Mesodermal cell (in vitro differentiated cells): ENCODE data around the gene SMURF2.

Experiments
- H3K27ac ChIP-seq: 2 replicates; pipeline ENCODE4 v1.7.0; 2013; ENCODE audit warnings: mild to moderate bottlenecking, low read depth, low read length, moderate library complexity; ENCODE audit not compliant: severe bottlenecking
- H3K36me3 ChIP-seq: 2 replicates; pipeline ENCODE4 v1.7.1; 2013; ENCODE audit warnings: mild to moderate bottlenecking, low read length, moderate library complexity; ENCODE audit not compliant: control insufficient read depth, insufficient read depth
- H3K4me1 ChIP-seq: one replicate; pipeline ENCODE4 v1.7.1; 2013; ENCODE audit warnings: mild to moderate bottlenecking, low read length; ENCODE audit not compliant: insufficient read depth, control insufficient read depth, poor library complexity, severe bottlenecking
- H3K4me3 ChIP-seq: 2 replicates; pipeline ENCODE4 v1.7.0; 2013; ENCODE audit warnings: low read length, control low read depth, mild to moderate bottlenecking; ENCODE audit not compliant: insufficient read depth, poor library complexity, severe bottlenecking; ENCODE audit errors: extremely low read depth
- H3K9me3 ChIP-seq: 2 replicates; pipeline ENCODE4 v1.7.1; 2013; ENCODE audit warnings: mild to moderate bottlenecking, low read length, moderate library complexity; ENCODE audit not compliant: control insufficient read depth
- WGBS, 2 experiments: methylation state at CpG; one replicate each; pipeline ENCODE4 v1.1.5; 2013; ENCODE audit warnings: missing lambda C conversion rate in 2 of 2; ENCODE audit not compliant: insufficient coverage in 2 of 2; 5-methylcytosine and 5-hydroxymethylcytosine counted together

The SMURF2 gene

GRCh38 chr17:64503821-64504768 lies 158.0 kb downstream of the SMURF2 start:
- Histone ChIP-seq H3K27ac (peak overlapping the region; percentile 98), H3K9me3 (no peaks in the 10 kb centered on the region), H3K36me3 (peaks cover 64% of the 10 kb centered on the region), H3K4me3 (peak overlapping the region; percentile 98), H3K4me1 (peaks cover 36% of the 10 kb centered on the region)
- 73 to 83% methylated on average over 6 of the region's 7 CpGs for WGBS, 2 experiments

GRCh38 chr17:64503341-64503740 lies 158.8 kb downstream of the SMURF2 start:
- Histone ChIP-seq H3K27ac (peak overlapping the region; percentile 17), H3K4me3 (no peak overlapping the region), H3K9me3 (no peaks in the 10 kb centered on the region), H3K36me3 (peaks cover 64% of the 10 kb centered on the region), H3K4me1 (peaks cover 34% of the 10 kb centered on the region)
- WGBS, 2 experiments: 97 to 100% methylated on average over 4 to 5 of the region's 5 CpGs

- no CpG with 5 or more reads among the region's 2 CpGs for WGBS, 2 experiments
Measured at GRCh38 chr17:64502809-64503208, 159.3 kb downstream of the SMURF2 start.

DNA sequence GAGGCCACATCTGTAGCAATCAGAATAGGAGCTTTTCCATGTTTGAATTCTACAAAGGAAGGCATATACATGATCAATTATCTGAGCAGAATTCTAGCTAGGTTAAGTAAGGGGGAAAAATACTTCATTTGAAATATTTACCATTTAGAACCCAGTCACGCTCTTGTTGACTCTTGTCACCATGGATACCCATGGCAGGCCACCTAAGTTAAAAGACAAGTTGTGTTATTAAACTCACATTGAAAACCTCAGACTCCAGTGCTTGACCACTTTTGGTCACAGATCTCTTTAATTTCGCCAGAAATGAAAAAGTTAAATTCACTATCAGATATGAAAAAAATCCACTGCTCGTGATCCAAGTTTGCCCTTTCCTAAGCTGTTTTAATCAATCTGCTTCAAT lies 160.1 kb downstream of the SMURF2 start:
- Histone ChIP-seq H3K27ac (peak overlapping the region; percentile 79), H3K9me3 (no peaks in the 10 kb centered on the region), H3K4me3 (no peak overlapping the region), H3K4me1 (peaks cover 34% of the 10 kb centered on the region), H3K36me3 (peaks cover 66% of the 10 kb centered on the region)
- WGBS, 2 experiments: 90 to 93% methylated on average over 2 to 3 of the region's 3 CpGs

More at GRCh38 chr17:64502809-64503208, 159.3 kb downstream of the SMURF2 start:
- Histone ChIP-seq H3K36me3 (peaks cover 66% of the 10 kb centered on the region), H3K4me3 (no peak overlapping the region), H3K27ac (peak overlapping the region; percentile 79), H3K4me1 (peaks cover 34% of the 10 kb centered on the region), H3K9me3 (no peaks in the 10 kb centered on the region)

DNA sequence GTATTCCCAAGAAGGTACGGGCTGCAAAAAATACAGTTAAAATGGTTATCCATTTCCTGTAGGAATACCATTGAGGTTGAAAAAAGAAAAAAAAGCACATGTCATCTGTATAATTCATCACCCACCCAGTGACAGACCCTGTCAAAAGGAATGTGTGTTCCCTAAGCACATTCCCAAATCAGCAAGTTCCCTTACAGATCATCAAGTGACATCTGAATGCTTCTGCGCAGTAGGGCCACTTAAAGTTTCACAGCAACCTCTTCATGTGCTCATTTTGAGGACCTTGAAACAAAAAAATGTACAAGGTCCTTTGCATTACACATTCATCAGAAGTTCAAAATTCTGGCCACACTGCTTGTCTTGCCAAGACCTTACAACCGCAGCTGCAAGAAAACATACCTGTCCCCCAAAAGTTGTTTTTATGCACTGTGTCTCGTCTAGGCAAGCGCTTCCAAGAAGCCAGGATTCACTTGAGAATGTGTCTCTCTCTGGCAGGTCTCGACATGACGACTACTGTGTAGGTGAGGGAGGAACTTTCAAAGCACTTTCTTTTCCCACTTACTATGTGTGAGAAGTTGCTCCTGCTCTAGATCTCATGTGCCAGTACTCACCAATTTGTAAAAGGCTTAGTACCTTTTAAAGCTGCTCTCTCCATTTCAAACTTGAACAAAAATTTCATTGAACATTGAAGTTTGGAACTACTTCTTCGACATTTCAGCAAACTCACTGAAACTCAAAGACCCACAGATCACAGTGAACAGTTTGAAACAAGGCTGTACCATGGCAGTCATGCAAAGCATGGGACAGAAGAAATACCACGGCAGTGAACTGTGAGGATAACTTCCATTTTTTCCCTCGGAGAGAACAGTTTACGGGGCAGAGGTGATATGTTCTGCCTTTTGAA lies 161.0 kb downstream of the SMURF2 start:
- Histone ChIP-seq H3K9me3 (no peaks in the 10 kb centered on the region), H3K36me3 (peaks cover 66% of the 10 kb centered on the region), H3K27ac (peak overlapping the region; percentile 79), H3K4me3 (no peak overlapping the region), H3K4me1 (peaks cover 34% of the 10 kb centered on the region)
- 94 to 96% methylated on average over 8 of the region's 11 CpGs for WGBS, 2 experiments

DNA sequence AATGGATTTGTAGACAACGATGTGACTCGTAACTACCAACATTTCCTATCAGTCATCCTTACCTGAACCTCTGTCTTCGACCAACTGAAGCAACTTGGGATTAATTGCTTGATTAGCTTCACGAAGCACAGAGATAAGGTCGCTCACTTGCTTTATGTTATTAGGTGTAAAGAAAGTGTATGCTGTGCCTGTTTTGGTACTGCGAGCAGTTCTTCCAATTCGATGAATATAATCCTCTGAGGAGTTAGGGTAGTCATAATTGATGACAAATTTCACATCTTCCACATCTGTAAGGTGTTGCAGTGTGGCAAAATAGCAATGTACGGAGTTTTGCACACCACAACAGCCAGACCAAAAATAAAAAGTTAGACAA lies 161.6 kb downstream of the SMURF2 start:
- H3K27ac ChIP-seq: peak overlapping the region; percentile 79
- H3K36me3 ChIP-seq: peaks cover 66% of the 10 kb centered on the region

DNA sequence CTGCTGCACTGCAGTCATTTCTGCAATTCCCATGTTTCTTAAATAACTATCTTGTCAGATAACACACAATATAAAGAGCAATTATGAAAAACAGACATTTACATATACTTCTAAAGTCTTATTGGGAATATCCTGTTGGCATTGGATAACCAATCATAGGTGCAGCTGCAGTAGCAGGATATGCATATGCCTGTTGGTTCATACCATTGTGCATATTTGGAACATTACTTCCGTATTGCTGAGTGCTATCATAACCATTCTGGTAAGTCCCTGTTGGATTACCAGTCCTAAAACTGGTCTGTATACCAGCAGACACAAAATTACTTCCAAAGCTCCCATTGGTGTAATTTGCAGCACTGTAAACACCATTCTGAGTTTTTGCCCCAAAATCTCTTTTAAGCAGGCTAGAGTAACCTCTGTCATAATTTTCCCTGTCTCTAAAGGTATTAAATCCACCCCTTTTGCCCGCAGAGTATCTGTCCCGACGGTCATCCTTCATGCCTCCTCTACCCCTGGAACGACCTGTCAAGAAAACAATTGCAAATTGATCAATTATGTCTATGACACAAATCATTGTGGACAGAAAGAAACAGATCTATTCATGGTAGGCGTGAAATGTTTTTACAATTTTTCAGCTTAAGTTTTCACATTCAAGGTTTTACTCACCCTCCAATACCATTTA lies 162.2 kb downstream of the SMURF2 start:
- no peak overlapping the region for H3K4me3 ChIP-seq
- no peaks in the 10 kb centered on the region for H3K9me3 ChIP-seq
- H3K4me1 ChIP-seq: peaks cover 34% of the 10 kb centered on the region
- peaks cover 65% of the 10 kb centered on the region for H3K36me3 ChIP-seq
- 96 to 100% methylated on average over 1 to 4 of the region's 6 CpGs for WGBS, 2 experiments
- H3K27ac ChIP-seq: peak overlapping the region; percentile 79

More for the DNA sequence above, 161.6 kb downstream of the SMURF2 start:
- peaks cover 34% of the 10 kb centered on the region for H3K4me1 ChIP-seq
- H3K9me3 ChIP-seq: no peaks in the 10 kb centered on the region
- WGBS, 2 experiments: 95 to 100% methylated on average over 4 to 6 of the region's 8 CpGs
- H3K4me3 ChIP-seq: no peak overlapping the region

GRCh38 chr17:64498308-64499203 lies 163.6 kb downstream of the SMURF2 start:
- 80 to 92% methylated on average over 1 to 2 of the region's 7 CpGs for WGBS, 2 experiments
- Histone ChIP-seq H3K36me3 (peaks cover 52% of the 10 kb centered on the region), H3K27ac (peak overlapping the region; percentile 91), H3K4me1 (peaks cover 32% of the 10 kb centered on the region), H3K4me3 (peak overlapping the region; percentile 75), H3K9me3 (no peaks in the 10 kb centered on the region)

GRCh38 chr17:64497565-64498035 lies 164.5 kb downstream of the SMURF2 start:
- H3K27ac ChIP-seq: peak overlapping the region; percentile 91
- H3K36me3 ChIP-seq: peaks cover 52% of the 10 kb centered on the region
- WGBS, 2 experiments: 59 to 61% methylated on average over 2 to 3 of the region's 4 CpGs
- peak overlapping the region; percentile 75 for H3K4me3 ChIP-seq
- H3K9me3 ChIP-seq: no peaks in the 10 kb centered on the region
- H3K4me1 ChIP-seq: peaks cover 22% of the 10 kb centered on the region
